Measurements from ENCODE around the gene CACNA1F.

- no peak for TF ChIP-seq CTCF (conservative IDR thresholded peaks at IDR 0.05; ENCODE audit: low read depth, low read length)
- TF ChIP-seq EZH2 (IDR thresholded peaks at IDR 0.05; ENCODE audit: low read length, unreplicated experiment) = no peak
Observed at GRCh38 chrX:49242545-49243066, 9.5 kb upstream of the CACNA1F start.
